ENCODE data around the gene TGFA. TPM values are rescaled to one million over a fixed set of nuclear protein-coding genes. Genes with fewer than 3 reads are reported as not detected.

TGFA gene
- total and polyA plus RNA-seq, 3 experiments from 2014 or later: 0.35 to 3.0 (median 0.42) TPM

- Histone ChIP-seq H3K4me3 (ENCODE audit: low read length) (no peak overlapping the region), H3K4me1 (ENCODE audit: insufficient read depth, low read length) (peaks cover 24% of the 10 kb centered on the region), H3K9me3 (ENCODE audit: low read length) (no peaks in the 10 kb centered on the region), H3K36me3 (ENCODE audit: insufficient read depth, low read length) (no peaks in the 10 kb centered on the region), H3K27me3 (ENCODE audit: insufficient read depth, low read length, poor library complexity, severe bottlenecking) (no peaks in the 10 kb centered on the region), H3K27ac (ENCODE audit: low read depth, low read length) (no peak overlapping the region)
- no peaks in the 10 kb centered on the region for H3K36me3 Mint-ChIP-seq
- DNase-seq: no peak
- H3K9me3 Mint-ChIP-seq: peaks cover 0 to under 1% (median 0%) of the 10 kb centered on the region in 5 donors
- peak overlapping the region in 1 of 8 donors; percentile 58 for H3K27ac Mint-ChIP-seq
- peaks cover 22 to 29% (median 23%) of the 10 kb centered on the region in 3 donors for H3K4me1 Mint-ChIP-seq
- CTCF ChIA-PET: no interaction called here
- POLR2A ChIA-PET: no interaction called here
- peaks cover 0 to 4% of the 10 kb centered on the region in 2 donors for H3K27me3 Mint-ChIP-seq
- H3K4me3 Mint-ChIP-seq: no peak overlapping the region
Observed at GRCh38 chr2:70527447-70528080, 26.1 kb downstream of the TGFA start.

GRCh38 chr2:70526126-70526525 is 27.5 kb downstream of the TGFA start:
- Histone ChIP-seq H3K4me3 (ENCODE audit: low read length) (no peak overlapping the region), H3K9me3 (ENCODE audit: low read length) (no peaks in the 10 kb centered on the region), H3K36me3 (ENCODE audit: insufficient read depth, low read length) (no peaks in the 10 kb centered on the region), H3K4me1 (ENCODE audit: insufficient read depth, low read length) (peaks cover 24% of the 10 kb centered on the region), H3K27me3 (ENCODE audit: insufficient read depth, low read length, poor library complexity, severe bottlenecking) (no peaks in the 10 kb centered on the region), H3K27ac (ENCODE audit: low read depth, low read length) (no peak overlapping the region)
- Mint-ChIP-seq H3K36me3 (no peaks in the 10 kb centered on the region), H3K4me3 (no peak overlapping the region), H3K27me3 (peaks cover 0 to 4% of the 10 kb centered on the region in 2 donors), H3K4me1 (peaks cover 20 to 23% (median 22%) of the 10 kb centered on the region in 3 donors), H3K27ac (peak overlapping the region in 1 of 8 donors; percentile 63), H3K9me3 (no peaks in the 10 kb centered on the region)
- ChIA-PET POLR2A (no interaction called here), CTCF (no interaction called here)
- no peak for DNase-seq

- CTCF ChIA-PET: interaction anchor here (1.3 kb wide), 1 partner anchor 25 kb away, joined by 4 read pairs; no protein-coding TSS in a partner anchor
Observed at GRCh38 chr2:70525032-70525431, 28.6 kb downstream of the TGFA start.

GRCh38 chr2:70523996-70524965 is 29.3 kb downstream of the TGFA start:
- H3K9me3 Mint-ChIP-seq: no peaks in the 10 kb centered on the region
- no peaks in the 10 kb centered on the region for H3K36me3 Mint-ChIP-seq
- no peaks in the 10 kb centered on the region for H3K9me3 ChIP-seq (ENCODE audit: low read length)
- H3K36me3 ChIP-seq (ENCODE audit: insufficient read depth, low read length): no peaks in the 10 kb centered on the region
- POLR2A ChIA-PET: no interaction called here
- CTCF ChIA-PET: interaction anchor here (0.9 to 1.3 kb wide), 2 partner anchors 26 to 29 kb away, joined by 4 read pairs; no protein-coding TSS in a partner anchor
- peak in 3 of 5 donors; percentile 27 to 58 (median 29) for DNase-seq
- H3K27me3 Mint-ChIP-seq: no peaks in the 10 kb centered on the region
- no peaks in the 10 kb centered on the region for H3K27me3 ChIP-seq (ENCODE audit: insufficient read depth, low read length, poor library complexity, severe bottlenecking)
- peak overlapping the region; percentile 17 for H3K4me3 ChIP-seq (ENCODE audit: low read length)
- no peak overlapping the region for H3K27ac ChIP-seq (ENCODE audit: low read depth, low read length)
- H3K4me3 Mint-ChIP-seq: peak overlapping the region; percentile 8 to 78 (median 71)
- peaks cover 20 to 23% (median 22%) of the 10 kb centered on the region in 3 donors for H3K4me1 Mint-ChIP-seq
- peak overlapping the region; percentile 52 to 84 (median 76) for H3K27ac Mint-ChIP-seq
- H3K4me1 ChIP-seq (ENCODE audit: insufficient read depth, low read length): peaks cover 24% of the 10 kb centered on the region

More at GRCh38 chr2:70525032-70525431, 28.6 kb downstream of the TGFA start:
- Mint-ChIP-seq H3K4me3 (peak overlapping the region in 2 of 7 donors; percentile 61 to 62), H3K9me3 (no peaks in the 10 kb centered on the region), H3K27me3 (peaks cover 0 to 4% of the 10 kb centered on the region in 2 donors), H3K36me3 (no peaks in the 10 kb centered on the region), H3K4me1 (peaks cover 20 to 23% (median 22%) of the 10 kb centered on the region in 3 donors), H3K27ac (peak overlapping the region in 5 of 8 donors; percentile 52 to 84 (median 75))
- Histone ChIP-seq H3K27ac (ENCODE audit: low read depth, low read length) (no peak overlapping the region), H3K9me3 (ENCODE audit: low read length) (no peaks in the 10 kb centered on the region), H3K36me3 (ENCODE audit: insufficient read depth, low read length) (no peaks in the 10 kb centered on the region), H3K4me1 (ENCODE audit: insufficient read depth, low read length) (peaks cover 24% of the 10 kb centered on the region), H3K4me3 (ENCODE audit: low read length) (no peak overlapping the region), H3K27me3 (ENCODE audit: insufficient read depth, low read length, poor library complexity, severe bottlenecking) (no peaks in the 10 kb centered on the region)
- no peak for DNase-seq
- POLR2A ChIA-PET: no interaction called here

DNA sequence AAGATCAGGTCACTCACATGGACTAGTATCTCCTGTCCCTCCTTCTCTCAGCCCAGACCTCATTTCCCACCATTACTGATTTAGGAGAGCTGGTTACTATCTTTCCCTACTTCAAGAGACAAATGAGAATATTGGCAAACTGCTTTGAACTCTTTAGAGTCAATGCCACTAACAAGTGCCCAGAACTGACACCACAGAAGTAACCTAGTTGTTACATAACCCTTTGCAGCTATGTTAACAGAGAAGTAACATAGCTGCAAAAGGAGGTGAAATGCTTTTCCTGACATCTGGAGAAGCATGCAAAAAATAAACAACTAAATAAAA is 30.0 kb downstream of the TGFA start:
- Histone ChIP-seq H3K4me3 (ENCODE audit: low read length) (no peak overlapping the region), H3K27ac (ENCODE audit: low read depth, low read length) (no peak overlapping the region), H3K9me3 (ENCODE audit: low read length) (no peaks in the 10 kb centered on the region), H3K27me3 (ENCODE audit: insufficient read depth, low read length, poor library complexity, severe bottlenecking) (no peaks in the 10 kb centered on the region), H3K4me1 (ENCODE audit: insufficient read depth, low read length) (peaks cover 24% of the 10 kb centered on the region), H3K36me3 (ENCODE audit: insufficient read depth, low read length) (no peaks in the 10 kb centered on the region)
- DNase-seq: no peak
- H3K9me3 Mint-ChIP-seq: no peaks in the 10 kb centered on the region
- H3K27me3 Mint-ChIP-seq: no peaks in the 10 kb centered on the region
- H3K4me1 Mint-ChIP-seq: peaks cover 20 to 23% (median 22%) of the 10 kb centered on the region in 3 donors
- no peaks in the 10 kb centered on the region for H3K36me3 Mint-ChIP-seq
- peak overlapping the region; percentile 8 to 78 (median 71) for H3K4me3 Mint-ChIP-seq
- H3K27ac Mint-ChIP-seq: peak overlapping the region; percentile 52 to 84 (median 72)
- POLR2A ChIA-PET: no interaction called here
- CTCF ChIA-PET: interaction anchor here (0.9 kb wide), 1 partner anchor 29 kb away, joined by 4 read pairs; no protein-coding TSS in a partner anchor

- Histone ChIP-seq H3K27ac (ENCODE audit: low read depth, low read length) (no peak overlapping the region), H3K9me3 (ENCODE audit: low read length) (no peaks in the 10 kb centered on the region), H3K4me3 (ENCODE audit: low read length) (no peak overlapping the region), H3K4me1 (ENCODE audit: insufficient read depth, low read length) (peaks cover 24% of the 10 kb centered on the region), H3K27me3 (ENCODE audit: insufficient read depth, low read length, poor library complexity, severe bottlenecking) (no peaks in the 10 kb centered on the region), H3K36me3 (ENCODE audit: insufficient read depth, low read length) (no peaks in the 10 kb centered on the region)
- POLR2A ChIA-PET: no interaction called here
- Mint-ChIP-seq H3K27ac (no peak overlapping the region), H3K36me3 (no peaks in the 10 kb centered on the region), H3K4me3 (no peak overlapping the region), H3K9me3 (no peaks in the 10 kb centered on the region), H3K4me1 (peaks cover 20 to 23% (median 22%) of the 10 kb centered on the region in 3 donors), H3K27me3 (no peaks in the 10 kb centered on the region)
- CTCF ChIA-PET: no interaction called here
- no peak for DNase-seq
Observed at GRCh38 chr2:70522627-70523026, 31.0 kb downstream of the TGFA start.

DNA sequence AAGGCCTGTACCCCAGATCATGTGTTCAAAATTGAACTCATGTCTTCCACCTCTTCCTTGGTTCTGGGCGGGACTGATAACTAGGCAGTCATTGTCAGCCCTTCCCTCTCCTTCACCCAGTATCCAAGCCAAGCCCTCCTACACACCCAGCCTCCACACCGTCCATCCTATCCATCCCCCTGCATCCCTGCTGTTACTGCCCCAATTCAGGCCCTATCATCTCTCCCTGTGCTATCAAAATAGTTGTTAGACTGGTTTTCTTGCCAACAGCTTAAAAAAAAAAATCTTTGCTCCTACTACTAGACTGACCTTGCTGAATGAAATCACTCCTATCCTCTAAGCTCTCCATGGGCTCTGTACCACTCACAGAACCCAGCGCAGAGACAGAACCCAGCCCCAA is 32.8 kb downstream of the TGFA start:
- peaks cover 24 to 33% (median 26%) of the 10 kb centered on the region in 3 donors for H3K4me1 Mint-ChIP-seq
- ChIA-PET POLR2A (no interaction called here), CTCF (no interaction called here)
- peaks cover 24% of the 10 kb centered on the region for H3K4me1 ChIP-seq (ENCODE audit: insufficient read depth, low read length)
- no peak overlapping the region for H3K27ac ChIP-seq (ENCODE audit: low read depth, low read length)
- no peak overlapping the region for H3K4me3 ChIP-seq (ENCODE audit: low read length)
- no peaks in the 10 kb centered on the region for H3K9me3 ChIP-seq (ENCODE audit: low read length)
- no peaks in the 10 kb centered on the region for H3K9me3 Mint-ChIP-seq
- H3K36me3 Mint-ChIP-seq: no peaks in the 10 kb centered on the region
- no peaks in the 10 kb centered on the region for H3K27me3 Mint-ChIP-seq
- H3K36me3 ChIP-seq (ENCODE audit: insufficient read depth, low read length): no peaks in the 10 kb centered on the region
- H3K4me3 Mint-ChIP-seq: no peak overlapping the region
- H3K27me3 ChIP-seq (ENCODE audit: insufficient read depth, low read length, poor library complexity, severe bottlenecking): no peaks in the 10 kb centered on the region
- no peak for DNase-seq
- H3K27ac Mint-ChIP-seq: peak overlapping the region in 3 of 8 donors; percentile 3 to 48 (median 39)

- H3K4me3 Mint-ChIP-seq: no peak overlapping the region
- DNase-seq: no peak
- peak overlapping the region in 1 of 8 donors; percentile 19 for H3K27ac Mint-ChIP-seq
- peaks cover 15% of the 10 kb centered on the region for H3K4me1 ChIP-seq (ENCODE audit: insufficient read depth, low read length)
- no peaks in the 10 kb centered on the region for H3K27me3 Mint-ChIP-seq
- ChIA-PET CTCF (no interaction called here), POLR2A (no interaction called here)
- H3K36me3 Mint-ChIP-seq: no peaks in the 10 kb centered on the region
- no peaks in the 10 kb centered on the region for H3K27me3 ChIP-seq (ENCODE audit: insufficient read depth, low read length, poor library complexity, severe bottlenecking)
- no peaks in the 10 kb centered on the region for H3K36me3 ChIP-seq (ENCODE audit: insufficient read depth, low read length)
- H3K9me3 ChIP-seq (ENCODE audit: low read length): no peaks in the 10 kb centered on the region
- peaks cover 18 to 25% (median 19%) of the 10 kb centered on the region in 3 donors for H3K4me1 Mint-ChIP-seq
- no peaks in the 10 kb centered on the region for H3K9me3 Mint-ChIP-seq
- H3K4me3 ChIP-seq (ENCODE audit: low read length): no peak overlapping the region
- H3K27ac ChIP-seq (ENCODE audit: low read depth, low read length): no peak overlapping the region
Observed at GRCh38 chr2:70519453-70519852, 34.2 kb downstream of the TGFA start.

Data from CD8-positive, alpha-beta memory T cell (primary cell).